Natural killer cell (primary cell): ENCODE measurements around the gene LCMT2. TPM values are rescaled to one million over a fixed set of nuclear protein-coding genes. Genes with fewer than 3 reads are reported as not detected.

Source experiments
- ATAC-seq, 3 donors: fragments of 150-1000 bp in 2 of 3; fragments of 200-7000 bp in 1 of 3; cut with Tn5 transposase; 1 replicate in 1 of 3; 2 replicates in 2 of 3; pipeline ENCODE4 v1.10.0; 2021; ENCODE audit warnings: mild to moderate bottlenecking in 2 of 3, moderate library complexity in 2 of 3
- DNase-seq, 2 donors: peaks; one replicate each; pipeline versions ENCODE4 v3.0.0 to v3.0.0-alpha.2; 2013 to 2021; ENCODE audit warnings: mixed read lengths in 1 of 2
- H3K27ac ChIP-seq: one replicate; pipeline ENCODE4 v1.5.1; 2013; ENCODE audit warnings: mild to moderate bottlenecking, low read length
- H3K27me3 ChIP-seq: one replicate; pipeline ENCODE4 v1.6.1; 2013; ENCODE audit warnings: low read length; ENCODE audit not compliant: control insufficient read depth, insufficient read depth
- H3K36me3 ChIP-seq: one replicate; pipeline ENCODE4 v1.6.1; 2013; ENCODE audit warnings: low read length; ENCODE audit not compliant: control insufficient read depth, insufficient read depth
- H3K4me1 ChIP-seq: one replicate; pipeline ENCODE4 v1.6.1; 2013; ENCODE audit warnings: low read length; ENCODE audit not compliant: control insufficient read depth, insufficient read depth
- H3K4me3 ChIP-seq: one replicate; pipeline ENCODE4 v1.5.1; 2013; ENCODE audit warnings: low read length
- H3K9me3 ChIP-seq: one replicate; pipeline ENCODE4 v1.6.1; 2013; ENCODE audit warnings: low read length; ENCODE audit not compliant: control insufficient read depth, insufficient read depth
- H3K27ac Mint-ChIP-seq, 2 donors: one replicate each; pipeline ENCODE4 v1.8.0; 2022; ENCODE audit warnings: mild to moderate bottlenecking in 2 of 2, mixed read lengths in 2 of 2, moderate library complexity in 1 of 2
- H3K27me3 Mint-ChIP-seq, 2 donors: one replicate each; pipeline ENCODE4 v1.8.0; 2022; ENCODE audit warnings: low read depth in 2 of 2, mixed read lengths in 2 of 2
- H3K36me3 Mint-ChIP-seq: one replicate; pipeline ENCODE4 v1.8.0; 2022; ENCODE audit warnings: mixed read lengths
- H3K4me1 Mint-ChIP-seq, 2 donors: one replicate each; pipeline ENCODE4 v1.8.0; 2022; ENCODE audit warnings: mixed read lengths in 2 of 2
- H3K4me3 Mint-ChIP-seq: one replicate; pipeline ENCODE4 v1.8.0; 2022; ENCODE audit warnings: mild to moderate bottlenecking, moderate library complexity, mixed read lengths
- H3K9me3 Mint-ChIP-seq, 2 donors: one replicate each; pipeline ENCODE4 v1.8.0; 2022; ENCODE audit warnings: mixed read lengths in 2 of 2
- WGBS: methylation state at CpG from one replicate; pipeline ENCODE4 v1.1.7; 2013; ENCODE audit warnings: missing lambda C conversion rate; ENCODE audit not compliant: insufficient coverage; 5-methylcytosine and 5-hydroxymethylcytosine counted together
- intact Hi-C: fragments of 100-400 bp; cut with micrococcal nuclease; formaldehyde crosslinking; loops from one replicate; pipeline ENCODE4 v1.14.2; 2022
- total RNA-seq, 4 donors: library from RNA; stranded (reverse); fragments of 120-200 nt in 1 of 4; gene quantifications; one replicate each; pipeline versions ENCODE4 v1.2.3 to v1.2.4, GENCODE V29; 2013 to 2022
- TF ChIP-seq, protein P1 (sequence below): fragments of 200-600 bp; IDR thresholded peaks from one replicate; pipeline ENCODE4 v1.8.0; 2022; ENCODE audit warnings: antibody characterized with exemption

Gene LCMT2
- total RNA-seq, 3 donors from 2014 or later (not counting 1 experiment from before 2014, with no cell fraction given) = 8.0 to 12.6 (median 10.2) TPM

DNA sequence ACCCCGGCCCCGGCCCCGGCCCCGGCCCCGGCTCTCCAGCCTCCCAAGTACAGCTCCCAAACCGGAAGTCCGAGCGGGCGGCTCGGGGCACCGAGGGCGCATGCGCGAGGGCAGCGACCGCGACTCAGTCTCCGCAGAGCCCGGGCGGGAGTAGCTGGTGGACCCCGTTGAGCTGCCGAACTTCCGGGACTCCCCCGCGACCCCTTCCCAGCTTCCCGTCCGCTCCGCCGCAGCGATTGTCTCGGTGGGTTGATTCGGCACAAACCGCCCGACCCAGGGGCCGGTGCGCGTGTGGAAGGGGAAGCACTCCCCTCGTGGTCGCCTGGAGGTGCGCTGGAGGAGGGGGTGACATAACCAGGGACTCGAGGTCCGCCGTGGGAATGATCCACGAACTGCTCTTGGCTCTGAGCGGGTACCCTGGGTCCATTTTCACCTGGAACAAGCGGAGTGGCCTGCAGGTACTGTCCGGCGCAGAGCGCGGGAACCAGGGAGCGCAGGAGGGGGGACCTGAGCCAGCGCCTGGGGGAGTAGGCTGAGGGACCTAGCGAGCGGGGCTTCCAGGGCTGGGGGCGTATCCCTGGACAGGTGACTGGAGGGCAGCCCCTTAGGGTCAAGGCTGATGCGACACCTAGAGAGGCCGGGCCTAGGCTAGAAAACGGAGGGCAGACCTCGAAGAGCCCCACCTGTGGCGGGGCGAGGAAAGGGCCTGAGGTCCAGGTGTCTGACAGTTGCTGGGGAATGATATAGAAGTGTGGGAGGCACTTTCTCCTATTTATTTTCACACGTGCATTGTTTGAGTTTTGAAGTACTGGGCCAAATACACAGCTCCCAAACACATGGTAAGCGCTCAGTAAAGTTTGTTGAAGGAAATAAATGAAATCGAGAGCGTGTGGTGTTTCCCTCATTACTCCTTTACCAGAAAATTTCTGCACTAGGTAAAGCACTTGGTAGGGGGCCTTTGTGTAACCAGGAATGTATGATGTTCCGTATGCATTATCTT is 40.9 kb upstream of the LCMT2 start, which contains the start of the genes TUBGCP4 and ZSCAN29:
TUBGCP4 (plus strand) TSS at position 127 of the 1,000 bp plus-strand sequence; CDS start at position 381, 254 bp downstream.
ZSCAN29 (minus strand) TSS at position 69 of the 1,000 bp plus-strand sequence. CDS start 1,130 bp downstream, outside the sequence.
- Mint-ChIP-seq H3K36me3 (peaks cover 25% of the 10 kb centered on the region), H3K4me1 (peaks cover 58 to 61% of the 10 kb centered on the region in 2 donors), H3K27ac (peak within 1 kb of the TSS; percentile 76 to 89), H3K27me3 (no peaks in the 10 kb centered on the region), H3K4me3 (peak within 1 kb of the TSS; percentile 96), H3K9me3 (peaks cover 0 to 8% of the 10 kb centered on the region in 2 donors)
- TF ChIP-seq, protein P1, sequence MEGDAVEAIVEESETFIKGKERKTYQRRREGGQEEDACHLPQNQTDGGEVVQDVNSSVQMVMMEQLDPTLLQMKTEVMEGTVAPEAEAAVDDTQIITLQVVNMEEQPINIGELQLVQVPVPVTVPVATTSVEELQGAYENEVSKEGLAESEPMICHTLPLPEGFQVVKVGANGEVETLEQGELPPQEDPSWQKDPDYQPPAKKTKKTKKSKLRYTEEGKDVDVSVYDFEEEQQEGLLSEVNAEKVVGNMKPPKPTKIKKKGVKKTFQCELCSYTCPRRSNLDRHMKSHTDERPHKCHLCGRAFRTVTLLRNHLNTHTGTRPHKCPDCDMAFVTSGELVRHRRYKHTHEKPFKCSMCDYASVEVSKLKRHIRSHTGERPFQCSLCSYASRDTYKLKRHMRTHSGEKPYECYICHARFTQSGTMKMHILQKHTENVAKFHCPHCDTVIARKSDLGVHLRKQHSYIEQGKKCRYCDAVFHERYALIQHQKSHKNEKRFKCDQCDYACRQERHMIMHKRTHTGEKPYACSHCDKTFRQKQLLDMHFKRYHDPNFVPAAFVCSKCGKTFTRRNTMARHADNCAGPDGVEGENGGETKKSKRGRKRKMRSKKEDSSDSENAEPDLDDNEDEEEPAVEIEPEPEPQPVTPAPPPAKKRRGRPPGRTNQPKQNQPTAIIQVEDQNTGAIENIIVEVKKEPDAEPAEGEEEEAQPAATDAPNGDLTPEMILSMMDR = no peak
- intact Hi-C loops = loop anchor here (1.0 kb wide), 1 partner anchor 41 kb away; the partner anchor contains the start of gene LCMT2
- peaks cover 9% of the 10 kb centered on the region for H3K36me3 ChIP-seq
- H3K27ac ChIP-seq = peak within 1 kb of the TSS; percentile 67
- ATAC-seq = peak; percentile 82 to 86 (median 83)
- peak within 1 kb of the TSS; percentile 83 for H3K4me3 ChIP-seq
- DNase-seq = peak; percentile 71 to 84
- WGBS = under 1% methylated on average over 61 of the region's 66 CpGs
- H3K27me3 ChIP-seq = no peaks in the 10 kb centered on the region
- peaks cover 20% of the 10 kb centered on the region for H3K4me1 ChIP-seq
- peaks cover 10% of the 10 kb centered on the region for H3K9me3 ChIP-seq

DNA sequence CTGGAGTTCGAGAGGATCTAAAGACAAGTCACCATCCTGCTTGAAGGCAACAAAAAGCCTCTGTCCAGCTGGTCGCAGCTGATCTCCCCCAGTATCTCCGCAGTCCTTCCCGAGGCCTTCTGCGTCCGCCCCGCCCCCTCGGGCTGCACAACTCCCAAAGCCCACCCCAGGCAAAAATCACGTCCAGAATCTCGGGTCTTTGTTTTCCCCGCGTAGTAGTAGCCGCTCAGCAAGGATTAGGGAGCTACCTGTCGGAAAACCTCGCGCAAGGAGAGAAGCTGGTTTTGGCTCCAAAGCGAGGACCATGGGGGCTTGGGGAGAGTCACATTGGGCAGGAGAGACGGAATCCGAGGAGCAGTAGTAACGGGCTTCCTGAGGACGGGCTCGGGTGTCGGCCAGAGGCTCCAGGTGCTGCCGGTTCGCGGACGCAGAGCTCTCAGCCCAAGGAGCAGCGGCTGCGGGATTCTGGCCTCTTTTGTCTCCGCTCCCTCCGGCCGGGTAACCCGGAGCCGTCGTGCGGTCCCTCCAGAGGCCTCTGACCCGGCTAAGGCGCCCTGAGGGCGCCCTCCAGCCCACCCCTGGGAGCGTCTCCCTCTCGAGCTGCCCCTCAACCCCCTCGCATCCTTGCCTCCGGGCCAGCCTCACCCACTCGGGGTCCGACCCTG is 40.1 kb upstream of the LCMT2 start:
- peaks cover 20% of the 10 kb centered on the region for H3K4me1 ChIP-seq
- H3K9me3 Mint-ChIP-seq = peaks cover 0 to 10% of the 10 kb centered on the region in 2 donors
- peaks cover 11% of the 10 kb centered on the region for H3K36me3 ChIP-seq
- DNase-seq (peak in 1 of 2 donors; percentile 44), ATAC-seq (peak; percentile 44 to 65 (median 61))
- no peaks in the 10 kb centered on the region for H3K27me3 ChIP-seq
- H3K27ac Mint-ChIP-seq = peak overlapping the region; percentile 76 to 89
- peaks cover 33% of the 10 kb centered on the region for H3K36me3 Mint-ChIP-seq
- peak overlapping the region; percentile 96 for H3K4me3 Mint-ChIP-seq
- no peaks in the 10 kb centered on the region for H3K27me3 Mint-ChIP-seq
- peak overlapping the region; percentile 67 for H3K27ac ChIP-seq
- H3K9me3 ChIP-seq = peaks cover 13% of the 10 kb centered on the region
- 3% methylated on average over 45 of the region's 45 CpGs for WGBS
- H3K4me1 Mint-ChIP-seq = peaks cover 63 to 65% of the 10 kb centered on the region in 2 donors
- peak overlapping the region; percentile 83 for H3K4me3 ChIP-seq
- TF ChIP-seq, protein P1 = no peak
- intact Hi-C loops = loop anchor here (1.0 kb wide), 1 partner anchor 40 kb away; the partner anchor contains the start of gene LCMT2

GRCh38 chr15:43361313-43361903 is 31.0 kb upstream of the LCMT2 start:
- no peak for DNase-seq
- Histone ChIP-seq H3K27ac (no peak overlapping the region), H3K4me3 (no peak overlapping the region), H3K36me3 (peaks cover 48% of the 10 kb centered on the region), H3K27me3 (no peaks in the 10 kb centered on the region), H3K9me3 (peaks cover 49% of the 10 kb centered on the region), H3K4me1 (no peaks in the 10 kb centered on the region)
- Mint-ChIP-seq H3K27me3 (no peaks in the 10 kb centered on the region), H3K36me3 (peaks cover 51% of the 10 kb centered on the region), H3K9me3 (peaks cover 15 to 27% of the 10 kb centered on the region in 2 donors), H3K27ac (peak overlapping the region in 1 of 2 donors; percentile 11), H3K4me1 (peaks cover 13 to 21% of the 10 kb centered on the region in 2 donors), H3K4me3 (no peak overlapping the region)
- intact Hi-C loops = no loop called here
- TF ChIP-seq, protein P1 = no peak
- 96% methylated on average over 3 of the region's 7 CpGs for WGBS
- ATAC-seq = no peak
